Fibroblast of lung (primary cell): Measurements from ENCODE around the gene WSCD2. TPM values are rescaled to one million over a fixed set of nuclear protein-coding genes. Genes with fewer than 3 reads are reported as not detected.

Source experiments
- DNase-seq, 2 donors: peaks; one replicate each; pipeline versions ENCODE4 v3.0.0 to v3.0.0-alpha.2; 2010; ENCODE audit warnings: low read depth in 2 of 2
- H2AFZ ChIP-seq: 2 replicates; pipeline ENCODE4 v1.5.1; 2012; ENCODE audit warnings: low read length, control low read depth, inconsistent platforms
- H3K27ac ChIP-seq: 2 replicates; pipeline ENCODE4 v1.5.1; 2011; ENCODE audit warnings: low read length, control low read depth; ENCODE audit not compliant: insufficient read depth
- H3K27me3 ChIP-seq: 2 replicates; pipeline ENCODE4 v1.5.1; 2011; ENCODE audit warnings: mild to moderate bottlenecking, low read length; ENCODE audit not compliant: control insufficient read depth, insufficient read depth
- H3K36me3 ChIP-seq: 2 replicates; pipeline ENCODE4 v1.5.1; 2011; ENCODE audit warnings: low read length; ENCODE audit not compliant: control insufficient read depth, insufficient read depth
- H3K4me1 ChIP-seq: 2 replicates; pipeline ENCODE4 v1.5.1; 2011; ENCODE audit warnings: low read length; ENCODE audit not compliant: control insufficient read depth, insufficient read depth; ENCODE audit errors: extremely low read depth
- H3K4me2 ChIP-seq: 2 replicates; pipeline ENCODE4 v1.5.1; 2011; ENCODE audit warnings: low read length, control low read depth; ENCODE audit not compliant: insufficient read depth; ENCODE audit errors: extremely low read depth
- H3K4me3 ChIP-seq, 4 experiments: fragments of 200-600 bp in 1 of 4; sonication (generic) in 1 of 4; replicated peaks in 1 of 4; 2 replicates each; pipeline ENCODE4 v1.5.1; 2011 to 2016; ENCODE audit warnings: low read length in 4 of 4, low read depth in 3 of 4, mild to moderate bottlenecking in 3 of 4, control low read depth in 2 of 4, inconsistent platforms in 1 of 4, mixed read lengths in 1 of 4; ENCODE audit not compliant: insufficient read depth in 1 of 4; ENCODE audit errors: control extremely low read depth in 1 of 4
- H3K79me2 ChIP-seq: 2 replicates; pipeline ENCODE4 v1.5.1; 2012; ENCODE audit warnings: mild to moderate bottlenecking, low read length, inconsistent platforms; ENCODE audit not compliant: control insufficient read depth, insufficient read depth
- H3K9ac ChIP-seq: 2 replicates; pipeline ENCODE4 v1.5.1; 2011; ENCODE audit warnings: mild to moderate bottlenecking, low read length, control low read depth; ENCODE audit not compliant: insufficient read depth
- H3K9me3 ChIP-seq: 2 replicates; pipeline ENCODE4 v1.5.1; 2012; ENCODE audit warnings: low read depth, low read length; ENCODE audit not compliant: control insufficient read depth, insufficient read depth
- H4K20me1 ChIP-seq: 2 replicates; pipeline ENCODE4 v1.5.1; 2011; ENCODE audit warnings: low read length; ENCODE audit not compliant: control insufficient read depth, insufficient read depth; ENCODE audit errors: extremely low read depth
- EZH2 ChIP-seq: IDR thresholded peaks from 2 replicates; pipeline ENCODE4 v1.5.1; 2012; ENCODE audit warnings: low read length, control low read depth, mild to moderate bottlenecking; ENCODE audit errors: missing control alignments
- polyA plus RNA-seq, 2 donors: library from polyadenylated mRNA; depleted of rRNA in 1 of 2; stranded (reverse) in 1 of 2; unstranded in 1 of 2; fragments of >200 nt; gene quantifications; 2 replicates each; pipeline ENCODE4 v1.2.1, GENCODE V29; 2011 to 2012; ENCODE audit warnings: missing spikeins in 1 of 2
- total RNA-seq: library from RNA; depleted of rRNA; stranded (reverse); fragments of >200 nt; gene quantifications from 2 replicates; pipeline ENCODE4 v1.2.1, GENCODE V29; 2014
- TF ChIP-seq, protein P1 (sequence below), 2 donors: IDR thresholded peaks in 1 of 2; conservative IDR thresholded peaks in 1 of 2; 1 replicate in 1 of 2; 2 replicates in 1 of 2; pipeline ENCODE4 v1.5.1; 2011 to 2012; ENCODE audit warnings: low read length in 2 of 2, control low read depth in 1 of 2, inconsistent platforms in 1 of 2, low read depth in 1 of 2, mild to moderate bottlenecking in 1 of 2

WSCD2 gene
- total and polyA plus RNA-seq, 2 donors (not counting 1 experiment from before 2014, with no cell fraction given): not detected

GRCh38 chr12:108169708-108170107 lies 40.6 kb downstream of the WSCD2 start:
- TF ChIP-seq, protein P1, sequence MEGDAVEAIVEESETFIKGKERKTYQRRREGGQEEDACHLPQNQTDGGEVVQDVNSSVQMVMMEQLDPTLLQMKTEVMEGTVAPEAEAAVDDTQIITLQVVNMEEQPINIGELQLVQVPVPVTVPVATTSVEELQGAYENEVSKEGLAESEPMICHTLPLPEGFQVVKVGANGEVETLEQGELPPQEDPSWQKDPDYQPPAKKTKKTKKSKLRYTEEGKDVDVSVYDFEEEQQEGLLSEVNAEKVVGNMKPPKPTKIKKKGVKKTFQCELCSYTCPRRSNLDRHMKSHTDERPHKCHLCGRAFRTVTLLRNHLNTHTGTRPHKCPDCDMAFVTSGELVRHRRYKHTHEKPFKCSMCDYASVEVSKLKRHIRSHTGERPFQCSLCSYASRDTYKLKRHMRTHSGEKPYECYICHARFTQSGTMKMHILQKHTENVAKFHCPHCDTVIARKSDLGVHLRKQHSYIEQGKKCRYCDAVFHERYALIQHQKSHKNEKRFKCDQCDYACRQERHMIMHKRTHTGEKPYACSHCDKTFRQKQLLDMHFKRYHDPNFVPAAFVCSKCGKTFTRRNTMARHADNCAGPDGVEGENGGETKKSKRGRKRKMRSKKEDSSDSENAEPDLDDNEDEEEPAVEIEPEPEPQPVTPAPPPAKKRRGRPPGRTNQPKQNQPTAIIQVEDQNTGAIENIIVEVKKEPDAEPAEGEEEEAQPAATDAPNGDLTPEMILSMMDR (conservative IDR thresholded peaks at IDR 0.05 in 1 of 2, IDR thresholded peaks at IDR 0.05 in 1 of 2; ENCODE audit: low read depth in 1 of 2, low read length in 2 of 2): no peak
- TF ChIP-seq EZH2: no peak
- DNase-seq: no peak
- no peaks in the 10 kb centered on the region for H4K20me1 ChIP-seq

GRCh38 chr12:108170164-108170563 lies 41.1 kb downstream of the WSCD2 start:
- Histone ChIP-seq H3K4me2 (no peak overlapping the region), H3K4me3 (no peak overlapping the region), H3K9ac (no peak overlapping the region), H4K20me1 (no peaks in the 10 kb centered on the region), H3K4me1 (no peaks in the 10 kb centered on the region), H3K36me3 (no peaks in the 10 kb centered on the region), H3K79me2 (no peaks in the 10 kb centered on the region), H3K27me3 (no peaks in the 10 kb centered on the region), H3K27ac (no peak overlapping the region), H3K9me3 (no peaks in the 10 kb centered on the region), H2AFZ (no peak overlapping the region)
- TF ChIP-seq, protein P1 (conservative IDR thresholded peaks at IDR 0.05 in 1 of 2, IDR thresholded peaks at IDR 0.05 in 1 of 2; ENCODE audit: low read depth in 1 of 2, low read length in 2 of 2): no peak
- no peak for TF ChIP-seq EZH2
- no peak for DNase-seq

More at GRCh38 chr12:108169708-108170107, 40.6 kb downstream of the WSCD2 start:
- no peaks in the 10 kb centered on the region for H3K36me3 ChIP-seq
- no peak overlapping the region for H3K4me3 ChIP-seq
- no peak overlapping the region for H3K9ac ChIP-seq
- no peak overlapping the region for H2AFZ ChIP-seq
- H3K4me1 ChIP-seq: no peaks in the 10 kb centered on the region
- H3K4me2 ChIP-seq: no peak overlapping the region
- H3K27me3 ChIP-seq: no peaks in the 10 kb centered on the region
- no peaks in the 10 kb centered on the region for H3K79me2 ChIP-seq
- H3K27ac ChIP-seq: no peak overlapping the region
- H3K9me3 ChIP-seq: no peaks in the 10 kb centered on the region

DNA sequence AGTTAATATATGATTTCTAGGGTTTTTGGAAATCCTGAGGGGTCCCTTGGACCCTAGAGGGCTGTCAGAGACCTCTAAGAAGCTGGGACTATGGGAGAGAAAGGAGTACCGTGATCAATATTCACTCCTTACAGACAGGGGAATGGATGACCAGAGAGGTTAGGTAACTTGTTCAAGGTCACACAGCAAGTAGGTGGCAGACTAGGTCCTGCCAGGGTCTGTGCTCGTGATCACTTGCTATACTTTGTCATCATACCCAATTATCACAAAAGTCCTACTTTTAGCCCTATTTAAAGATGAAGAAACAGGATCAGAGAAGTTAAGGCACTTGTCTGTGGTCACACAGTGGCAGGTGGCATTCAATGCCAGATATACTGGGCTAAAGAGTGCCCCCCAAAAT lies 42.9 kb downstream of the WSCD2 start:
- no peaks in the 10 kb centered on the region for H3K27me3 ChIP-seq
- no peak for DNase-seq
- H3K9me3 ChIP-seq: no peaks in the 10 kb centered on the region
- H3K9ac ChIP-seq: no peak overlapping the region
- TF ChIP-seq, protein P1 (conservative IDR thresholded peaks at IDR 0.05 in 1 of 2, IDR thresholded peaks at IDR 0.05 in 1 of 2; ENCODE audit: low read depth in 1 of 2, low read length in 2 of 2): no peak
- no peak for TF ChIP-seq EZH2
- no peaks in the 10 kb centered on the region for H3K4me1 ChIP-seq
- H3K36me3 ChIP-seq: no peaks in the 10 kb centered on the region
- no peaks in the 10 kb centered on the region for H3K79me2 ChIP-seq
- H2AFZ ChIP-seq: no peak overlapping the region
- no peak overlapping the region for H3K27ac ChIP-seq
- H3K4me3 ChIP-seq: no peak overlapping the region
- no peak overlapping the region for H3K4me2 ChIP-seq
- H4K20me1 ChIP-seq: no peaks in the 10 kb centered on the region
